GM21825 (cell line): ENCODE results near the gene HES4.

Source experiments
- ATAC-seq: cut with Tn5 transposase; IDR thresholded peaks from one replicate; pipeline ENCODE4 v1.9.1; 2021; ENCODE audit warnings: mild to moderate bottlenecking, moderate library complexity; ENCODE audit not compliant: unreplicated experiment

Gene HES4

DNA sequence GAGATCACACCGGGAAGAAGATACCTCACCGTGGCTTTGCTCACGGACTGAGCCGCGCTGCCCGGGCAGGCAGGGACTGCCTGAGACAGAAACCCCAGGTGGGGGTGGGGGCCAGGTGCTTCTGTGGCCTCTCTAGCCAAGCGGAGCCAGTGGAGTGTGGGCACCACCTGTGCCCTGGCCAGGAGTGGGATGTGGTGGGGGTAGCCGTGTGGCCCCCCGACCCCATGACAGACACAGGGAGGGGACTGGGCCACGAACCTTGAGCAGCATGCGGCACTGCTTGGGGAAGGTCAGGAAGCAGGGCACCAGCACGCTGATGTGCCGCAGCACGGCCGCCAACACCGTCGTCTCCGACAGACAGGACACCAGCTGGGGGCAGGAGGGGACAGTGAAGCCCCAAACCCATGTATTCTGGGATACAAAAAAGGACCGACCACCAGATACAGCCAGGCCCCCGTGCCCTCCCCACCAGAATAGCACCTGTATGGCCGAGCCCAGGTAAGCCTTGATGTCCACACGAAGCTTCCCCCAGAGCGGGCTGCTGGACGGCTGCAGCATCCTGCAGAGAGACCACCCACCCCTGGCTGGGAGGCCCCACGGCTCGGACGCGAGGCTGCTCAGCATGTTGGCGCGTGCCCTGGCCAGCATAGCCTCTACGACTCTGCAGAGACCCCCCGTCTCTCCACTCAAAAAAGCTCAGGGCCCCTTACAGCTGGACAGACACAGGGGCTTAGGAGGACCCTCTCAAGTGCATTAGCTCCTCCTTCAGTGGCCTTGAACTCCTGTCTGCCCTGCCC lies 46.2 kb downstream of the HES4 start:
- ATAC-seq = no peak

DNA sequence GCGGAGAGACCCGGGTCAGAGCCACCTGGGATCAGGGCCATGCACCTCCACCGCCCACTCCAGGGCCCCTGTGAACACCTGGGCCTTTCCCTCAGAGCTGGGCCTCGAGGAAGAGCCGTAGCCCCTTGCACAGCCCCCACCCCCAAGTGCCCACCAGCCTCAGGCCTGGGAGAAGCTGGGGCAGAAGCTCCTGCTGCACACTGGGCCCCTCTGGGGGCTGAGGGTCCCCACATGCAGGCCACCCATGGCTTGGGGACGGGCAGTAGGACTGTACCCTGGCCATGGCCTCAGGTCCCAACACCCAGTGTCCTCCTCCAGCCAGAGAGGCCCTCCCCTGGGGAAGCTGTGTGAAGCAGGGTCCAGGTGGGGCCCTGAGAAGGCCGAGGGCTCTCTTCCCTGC lies 47.3 kb downstream of the HES4 start:
- no peak for ATAC-seq

DNA sequence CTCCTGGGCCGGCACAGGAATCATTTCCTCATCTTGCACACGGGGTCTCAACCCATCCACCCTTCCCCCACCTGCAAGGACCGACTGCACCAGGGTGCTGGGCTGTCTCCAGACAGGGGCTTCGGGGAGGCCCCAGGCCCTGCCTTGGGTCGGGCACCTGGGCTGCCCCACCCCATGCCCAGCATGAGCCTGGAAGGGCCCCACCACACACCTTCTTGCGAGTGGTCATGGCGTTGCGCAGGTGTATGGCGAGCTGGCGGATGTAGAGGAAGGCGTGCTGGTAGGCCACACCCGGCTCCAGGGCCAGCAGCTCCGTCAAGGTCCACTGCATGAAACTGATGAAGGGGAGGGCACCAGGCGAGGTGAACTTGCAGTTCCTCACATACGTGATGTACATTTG lies 47.7 kb downstream of the HES4 start:
- ATAC-seq = no peak

DNA sequence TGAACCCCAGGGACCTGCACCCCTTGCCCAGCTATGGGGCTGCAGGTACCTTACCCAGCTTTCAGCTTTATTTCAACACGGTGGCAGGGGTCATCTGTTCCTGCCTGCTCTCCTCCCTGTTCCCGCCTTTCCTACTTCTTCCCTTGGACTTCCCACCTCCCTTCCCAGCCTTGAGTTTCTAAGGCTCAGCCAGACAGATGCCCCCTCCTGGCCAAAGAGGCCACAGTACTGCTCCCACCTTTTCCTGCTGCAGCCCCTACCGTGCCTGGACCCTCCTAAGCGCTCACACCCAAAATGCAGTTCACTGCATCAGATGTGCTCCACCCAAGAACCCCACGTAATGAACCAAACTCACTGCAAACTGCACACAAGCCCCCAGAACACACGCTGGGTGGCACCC lies 48.5 kb downstream of the HES4 start:
- no peak for ATAC-seq

DNA sequence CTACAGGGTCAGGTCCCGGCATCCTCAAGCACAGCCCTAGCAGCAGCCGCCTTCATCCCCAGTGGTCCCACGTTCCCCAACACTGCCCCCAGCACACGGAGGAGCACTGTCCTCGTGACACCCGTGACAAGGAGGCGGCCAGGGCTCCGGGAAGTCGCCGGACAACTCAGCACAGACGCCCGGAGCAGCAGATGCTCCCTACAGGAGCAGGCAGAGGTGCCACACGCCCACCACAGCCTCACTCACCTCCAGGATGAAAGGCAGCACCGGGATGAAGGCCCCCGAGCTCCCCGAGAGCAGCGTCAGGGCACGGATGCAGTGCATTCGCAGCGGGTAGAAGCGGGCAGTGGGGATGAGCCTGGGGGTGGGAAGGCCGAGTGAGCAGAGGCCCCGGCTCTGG lies 49.0 kb downstream of the HES4 start:
- no peak for ATAC-seq

DNA sequence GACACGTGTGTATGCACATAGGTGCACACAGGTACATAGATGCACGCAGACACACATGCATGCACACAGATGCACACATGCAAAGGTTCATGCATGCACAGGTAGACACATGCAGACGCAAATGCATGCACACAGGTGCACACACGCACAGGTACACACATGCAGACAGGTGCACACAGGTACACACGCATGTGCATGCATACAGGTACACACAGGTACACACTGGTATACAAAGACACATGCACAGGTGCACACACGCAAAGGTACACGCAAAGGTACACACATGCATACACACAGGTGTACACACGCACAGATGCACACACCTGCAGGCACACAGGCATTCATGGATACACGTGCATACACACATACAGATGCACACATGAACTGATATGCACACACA lies 49.6 kb downstream of the HES4 start:
- ATAC-seq = no peak
